NOMO-1 (cell line): ENCODE data around the gene TOX3.

ENCODE experiments used
- DNase-seq, 2 experiments: peaks; one replicate each; lab custom pipeline; 2025; ENCODE audit not compliant: unreplicated experiment in 2 of 2; lab: John Stamatoyannopoulos, UW

The TOX3 gene

DNA sequence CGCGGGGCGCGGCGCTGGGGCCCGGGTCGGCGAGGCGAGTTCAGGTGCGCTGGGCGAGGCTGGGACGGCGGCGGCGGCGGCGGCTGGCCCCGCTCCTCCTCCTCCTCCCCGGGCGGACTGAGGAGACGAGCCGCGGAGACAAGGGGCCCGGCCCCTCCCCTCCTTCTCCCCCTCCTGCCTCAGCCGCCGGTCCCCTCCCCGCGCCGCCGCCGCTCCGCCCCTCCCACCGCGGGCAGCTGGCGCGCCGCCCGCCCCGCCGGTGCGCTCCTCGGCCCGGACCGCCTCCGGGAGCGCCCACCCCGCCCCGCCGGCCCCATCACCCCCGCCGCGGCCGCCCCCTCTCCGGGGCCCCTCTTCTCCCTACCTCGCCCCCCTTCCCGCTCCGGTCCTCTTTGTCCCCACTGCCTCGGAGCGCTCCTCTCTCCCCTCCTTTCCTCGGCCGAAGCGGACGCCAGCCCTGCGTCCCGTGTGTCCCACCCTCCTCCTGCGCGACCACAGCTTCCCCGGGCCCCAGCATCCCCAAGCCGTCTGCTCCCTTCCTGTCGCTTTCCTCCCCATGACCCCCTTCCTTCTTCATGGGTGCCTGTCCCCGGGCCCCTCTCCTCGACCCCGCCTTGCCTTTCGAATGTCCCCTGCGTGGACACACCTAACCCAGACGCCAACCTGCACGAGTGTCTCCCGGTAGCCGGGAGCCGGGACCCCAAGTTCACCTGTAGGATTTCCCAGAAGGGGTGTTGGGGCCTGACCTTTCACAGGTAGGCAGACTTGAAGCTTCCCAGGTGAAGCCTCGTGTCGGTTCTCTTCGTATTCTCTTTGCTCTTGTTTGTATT is at the start of gene TOX3:
Gene TOX3, minus strand, starts transcription at position 140 of the 830 bp plus-strand sequence. CDS start 420 bp downstream, outside the sequence.
- DNase-seq, result no peak

DNA sequence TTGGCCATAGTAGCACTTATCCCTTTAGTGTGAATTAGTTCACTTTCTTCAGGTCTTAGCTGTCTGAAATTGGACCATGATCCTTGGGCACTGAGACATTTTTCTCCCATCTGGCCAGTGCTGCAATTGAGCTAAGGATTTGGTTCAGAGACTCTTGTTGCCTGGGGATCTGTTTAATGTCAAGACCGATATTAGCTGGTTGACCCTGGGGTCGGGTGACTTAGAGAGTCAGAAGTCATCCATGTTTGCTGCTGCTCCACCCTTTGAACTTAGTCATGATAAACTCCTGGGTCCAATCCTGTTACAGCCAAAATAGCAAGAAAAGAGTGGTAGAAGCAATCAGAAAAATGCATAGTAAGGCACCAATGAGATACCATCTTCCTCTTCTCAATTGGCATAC is 45.8 kb upstream of the TOX3 start:
- no peak for DNase-seq

GRCh38 chr16:52591934-52592592 is 45.1 kb upstream of the TOX3 start:
- DNase-seq, result no peak

DNA sequence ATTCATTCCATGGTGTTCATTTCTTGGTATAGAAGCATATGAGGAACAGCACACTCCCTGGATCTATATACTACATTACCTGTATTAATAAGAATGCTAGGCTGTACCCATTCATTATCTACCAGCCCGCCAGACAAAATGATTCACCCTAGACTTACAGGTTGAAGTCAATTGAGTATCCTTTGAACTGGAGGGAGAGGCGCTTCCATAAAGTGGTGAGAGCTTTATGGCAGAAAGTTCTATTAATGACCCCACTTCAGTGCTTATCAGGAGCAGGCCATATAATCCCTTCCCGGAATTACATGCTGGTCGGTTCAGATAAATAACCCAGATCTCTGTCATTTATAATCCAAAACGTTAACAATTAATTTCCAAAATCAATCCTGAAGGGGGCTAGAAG is 44.5 kb upstream of the TOX3 start:
- no peak for DNase-seq

DNA sequence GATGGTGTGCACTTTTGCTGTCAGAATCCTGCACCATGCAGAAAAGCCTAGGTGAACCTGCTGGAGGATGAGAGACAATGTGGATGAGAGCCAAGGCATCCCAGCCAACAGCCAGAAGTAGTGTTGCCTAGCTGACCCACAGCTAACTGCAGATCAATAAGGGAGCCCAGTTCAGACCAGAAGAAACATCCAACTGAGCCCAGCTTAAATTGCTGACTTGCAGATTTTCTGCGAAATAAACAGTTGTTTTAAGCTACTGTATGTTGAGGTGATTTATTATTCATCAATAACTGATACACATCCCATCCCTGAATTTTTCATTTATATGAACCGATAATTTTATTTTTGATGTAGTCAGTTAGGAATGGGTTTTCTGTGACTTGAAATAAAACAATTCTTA is 39.2 kb upstream of the TOX3 start:
- DNase-seq, result no peak

DNA sequence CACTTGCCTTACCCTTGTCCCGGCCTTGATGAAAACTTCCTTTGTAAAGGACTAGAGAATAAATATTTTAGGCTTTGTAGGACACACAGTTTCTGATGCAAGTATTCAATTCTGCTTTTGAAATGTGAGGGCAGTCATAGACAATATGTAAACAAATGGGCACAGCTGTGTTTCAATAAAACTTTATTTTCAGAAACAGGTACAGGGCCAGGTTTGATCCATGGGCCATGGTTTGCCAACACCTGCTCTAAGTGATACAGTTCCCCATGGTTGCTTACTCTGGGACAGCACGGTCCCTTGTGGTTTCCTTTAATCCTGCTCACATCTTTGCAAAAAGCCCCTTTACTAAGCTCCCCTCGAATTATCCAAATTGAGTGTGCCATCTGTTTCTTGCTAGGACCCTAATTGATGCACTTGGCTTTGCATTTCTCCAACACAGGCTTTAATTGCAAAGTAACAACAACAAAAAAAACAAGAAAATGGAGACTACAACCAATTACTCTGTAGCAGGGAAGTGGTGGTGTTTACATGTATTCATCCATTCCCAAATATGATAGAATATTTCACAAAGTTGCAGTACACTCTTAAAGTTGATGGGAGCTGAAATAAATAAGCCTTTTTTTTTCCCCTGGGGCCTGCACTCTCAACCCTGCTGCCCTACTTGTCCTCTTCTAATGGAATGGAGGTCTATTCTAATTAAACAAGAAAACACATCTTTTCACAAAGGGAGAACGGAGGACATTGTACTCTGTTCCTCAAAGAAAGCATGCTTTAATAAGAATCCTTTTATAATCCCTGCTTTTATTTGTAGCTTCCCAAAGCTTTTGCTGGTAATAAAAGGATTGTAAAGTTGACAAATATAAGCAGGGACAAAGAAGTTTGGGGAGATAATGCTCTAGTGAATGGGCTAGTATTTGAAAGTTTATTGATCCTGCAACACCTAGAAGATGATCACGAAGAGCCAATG is 37.7 kb upstream of the TOX3 start:
- no peak for DNase-seq

- no peak for DNase-seq
Observed at GRCh38 chr16:52581530-52581929, 34.6 kb upstream of the TOX3 start.

GRCh38 chr16:52580488-52580887 is 33.5 kb upstream of the TOX3 start:
- DNase-seq, result no peak

DNA sequence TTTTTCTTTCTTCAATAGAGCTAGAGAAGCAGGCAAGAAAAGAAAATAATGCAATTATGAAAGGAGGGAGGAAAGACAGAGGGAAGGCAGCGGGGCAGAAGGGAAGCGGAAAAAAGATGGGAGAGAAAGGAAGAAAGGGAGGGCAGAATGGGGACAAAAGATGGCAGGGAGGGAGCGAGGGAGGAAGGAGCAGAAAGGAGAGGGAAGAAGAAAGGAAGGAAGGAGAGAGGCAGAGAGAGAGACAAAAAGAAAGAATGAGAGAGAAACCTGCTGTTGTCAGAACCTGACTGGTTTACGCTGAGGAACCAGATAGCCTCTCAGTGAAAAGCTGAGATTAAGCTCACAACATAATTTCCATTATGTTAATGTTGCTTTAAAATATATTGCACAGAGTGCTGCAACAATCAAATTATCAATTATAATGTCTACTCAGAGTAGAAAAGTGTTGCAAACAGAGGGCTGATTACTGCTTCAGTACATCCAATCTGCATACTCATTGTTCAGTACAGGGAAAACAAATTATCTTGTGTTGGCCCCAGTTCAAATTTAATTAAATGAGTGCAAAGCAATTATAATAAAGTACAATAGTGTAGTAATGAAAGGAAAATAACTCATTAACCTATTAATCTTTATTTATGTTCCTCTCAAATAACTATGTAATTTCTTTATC is 32.0 kb upstream of the TOX3 start:
- no peak for DNase-seq

- DNase-seq, result no peak
Observed at GRCh38 chr16:52578007-52578828, 31.3 kb upstream of the TOX3 start.

DNA sequence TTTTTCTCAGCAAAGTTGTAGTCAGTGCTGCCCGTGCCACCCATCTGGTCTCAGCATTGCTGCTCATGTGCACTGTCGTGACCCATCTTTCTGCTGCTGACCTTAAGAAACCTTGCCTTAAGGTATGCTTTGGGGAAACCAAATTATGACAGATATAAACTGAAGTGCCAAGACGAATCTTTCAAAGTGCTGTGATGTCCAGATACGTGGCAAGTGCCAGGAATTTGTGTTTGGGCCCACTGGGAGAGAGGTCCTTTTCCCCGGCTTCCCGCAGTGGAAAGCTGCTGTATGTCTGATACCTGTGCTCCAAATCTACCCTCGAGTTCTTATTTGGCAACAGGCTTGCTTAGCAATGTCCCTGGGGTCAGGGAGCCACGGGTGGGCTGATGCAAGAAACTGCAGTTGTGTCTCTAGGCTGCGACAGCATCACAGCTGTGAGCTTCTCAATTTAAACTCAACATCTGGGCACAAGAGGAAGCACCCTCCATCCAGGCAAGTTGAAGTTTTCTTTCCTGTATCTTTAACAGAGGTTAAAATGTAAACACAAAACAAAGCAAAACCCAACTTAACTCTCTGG is 30.3 kb upstream of the TOX3 start:
- no peak for DNase-seq

- peak in 1 of 2 experiments; percentile 4 for DNase-seq
Observed at GRCh38 chr16:52573365-52574299, 26.7 kb upstream of the TOX3 start.

GRCh38 chr16:52572656-52573055 is 25.7 kb upstream of the TOX3 start:
- peak; percentile 12 to 21 for DNase-seq

DNA sequence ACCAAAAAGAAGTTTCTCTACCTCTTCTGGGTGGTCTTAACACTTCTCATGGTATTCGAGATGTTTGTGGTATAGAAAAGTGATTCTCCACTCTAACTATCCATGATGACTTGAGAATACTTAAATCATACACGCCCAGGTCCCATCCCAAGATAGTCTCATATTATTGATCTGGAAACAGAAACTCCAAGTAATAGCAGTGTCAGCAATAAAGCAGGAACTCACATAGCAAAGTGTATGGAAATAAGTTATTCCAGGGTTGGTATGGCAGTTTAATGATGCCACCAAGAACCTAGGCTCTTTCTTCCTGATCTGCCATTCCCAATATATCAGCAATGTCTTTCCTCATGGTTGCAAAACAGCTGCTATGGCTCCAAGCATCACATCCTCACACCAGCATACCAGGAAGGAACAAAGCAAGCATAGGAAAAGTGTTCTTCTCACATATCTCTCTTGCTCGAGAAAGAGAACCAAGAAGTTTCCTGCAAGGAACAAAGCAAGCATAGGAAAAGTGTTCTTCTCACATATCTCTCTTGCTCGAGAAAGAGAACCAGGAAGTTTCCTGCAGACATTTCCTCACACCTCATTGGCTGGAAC is 23.6 kb upstream of the TOX3 start:
- DNase-seq, result no peak

DNA sequence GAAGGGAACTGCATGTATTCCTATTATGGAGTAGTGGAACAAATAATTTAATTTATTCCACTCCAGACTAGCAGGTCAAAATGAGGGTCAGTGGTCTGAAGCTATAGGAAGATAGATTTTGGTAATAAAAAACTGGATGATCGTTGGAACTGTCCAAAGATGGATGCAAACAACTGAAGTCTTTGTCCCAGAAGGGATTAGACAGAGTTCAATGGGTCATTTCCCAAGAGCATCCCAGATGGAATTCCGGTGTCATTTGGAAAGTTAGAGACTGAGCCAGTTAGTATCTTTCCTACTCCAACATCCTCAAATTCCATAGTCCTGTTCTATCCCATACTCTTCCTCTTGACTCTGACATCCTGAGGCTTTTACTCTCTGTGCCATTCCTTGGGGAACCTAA is 22.8 kb upstream of the TOX3 start:
- DNase-seq, result no peak

DNA sequence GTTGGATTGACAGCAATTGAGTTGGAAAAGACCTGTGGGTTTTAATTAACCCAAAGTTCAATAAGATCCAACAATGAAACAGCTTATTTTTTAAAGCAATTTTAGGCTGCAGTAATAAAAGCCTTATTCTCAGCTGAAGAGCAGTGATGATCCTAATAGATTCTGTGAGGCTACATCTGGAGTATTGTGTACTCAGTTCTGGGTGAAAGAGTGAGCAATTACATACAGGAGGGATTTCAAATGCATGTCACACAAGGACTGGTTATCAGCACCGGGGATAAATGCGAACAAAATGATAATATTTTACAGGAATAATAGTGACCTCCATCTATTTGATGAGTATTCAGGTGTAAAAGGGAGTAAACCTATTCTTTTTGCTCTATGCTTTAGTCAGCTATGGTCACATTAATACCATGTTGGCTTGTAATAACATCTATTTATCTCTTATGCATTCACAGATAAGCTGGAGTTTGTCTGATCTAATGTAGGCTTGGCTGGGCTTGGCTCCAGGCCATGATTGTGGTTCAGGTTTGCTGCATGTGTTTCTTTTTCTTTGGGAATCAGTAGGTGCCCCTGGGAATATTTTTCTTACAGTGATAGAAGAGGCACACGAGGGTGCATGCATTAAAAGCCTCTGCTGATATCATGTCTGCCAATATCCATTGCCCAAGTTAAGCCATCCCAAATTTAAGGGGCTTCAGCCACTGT is 22.2 kb upstream of the TOX3 start:
- no peak for DNase-seq

GRCh38 chr16:52568495-52568894 is 21.6 kb upstream of the TOX3 start:
- no peak for DNase-seq
